SH-SY5Y (cell line): ENCODE measurements around the gene GABBR1.

Source experiments
- GATA2 ChIP-seq: IDR thresholded peaks from 2 replicates; pipeline ENCODE4 v1.6.1; 2011; ENCODE audit warnings: mild to moderate bottlenecking, low read depth, low read length
- GATA3 ChIP-seq: IDR thresholded peaks from 2 replicates; pipeline ENCODE4 v1.6.1; 2011; ENCODE audit warnings: low read depth, mild to moderate bottlenecking, low read length, moderate library complexity

GRCh38 chr6:29597184-29597583 is 35.8 kb downstream of the GABBR1 start:
- TF ChIP-seq GATA2, result no peak
- no peak for TF ChIP-seq GATA3
